ENCODE measurements around the gene WDR53. TPM values are rescaled to one million over a fixed set of nuclear protein-coding genes. Genes with fewer than 3 reads are reported as not detected.

The WDR53 gene
- total and polyA plus RNA-seq, 9 of the 15 experiments (the other 6 are each of a cell fraction or from before 2014, with no cell fraction given), result 13.0 to 34.5 (median 20.9) TPM

DNA sequence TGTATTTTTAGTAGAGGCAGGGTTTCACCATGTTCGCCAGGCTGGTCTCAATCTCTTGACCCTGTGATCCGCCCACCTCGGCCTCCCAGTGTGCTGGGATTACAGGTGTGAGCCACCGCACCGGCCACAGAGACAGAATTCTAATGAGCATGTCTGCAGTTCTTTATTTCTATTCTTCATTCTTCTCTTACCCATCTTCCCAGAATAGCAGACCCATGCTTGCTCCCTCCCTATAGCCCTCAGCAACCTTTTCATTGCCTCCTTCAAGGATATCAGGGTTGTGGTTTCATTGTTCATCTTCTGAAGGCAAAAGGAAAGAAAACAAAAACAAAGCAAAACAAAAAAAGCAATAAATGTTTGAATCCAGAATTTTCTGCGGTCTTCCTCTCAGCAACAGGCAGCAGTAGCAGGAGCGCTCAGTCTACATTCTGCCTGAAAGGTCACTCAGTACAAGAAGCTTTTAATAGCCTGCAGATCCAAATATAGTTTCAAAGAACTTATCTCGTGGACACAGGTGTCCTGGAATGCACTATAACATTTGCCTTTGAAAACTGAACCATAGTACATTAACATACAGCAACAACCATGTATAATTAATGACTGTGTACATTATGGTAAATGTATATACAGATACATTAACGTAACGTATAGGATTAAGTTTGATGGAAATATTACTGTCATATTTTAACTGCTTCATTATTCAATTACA lies 53.3 kb downstream of the WDR53 start, which contains the start of gene SMCO1 (continued):
- TF ChIP-seq NR4A1 (CRISPR knock-in tag; IDR thresholded peaks at IDR 0.05), result no peak
- TF ChIP-seq NR4A1 (tag; IDR thresholded peaks at IDR 0.05), result no peak
- TF ChIP-seq MTA2 (IDR thresholded peaks at IDR 0.05; ENCODE audit: low read depth), result peak; percentile 61
- TF ChIP-seq HMG20B (CRISPR knock-in tag; IDR thresholded peaks at IDR 0.05), result no peak
- TF ChIP-seq SIN3A (IDR thresholded peaks at IDR 0.05; ENCODE audit: borderline replicate concordance in 2 of 2, control insufficient read depth in 1 of 2, low read depth in 2 of 2, low read length in 2 of 2), result no peak
- TF ChIP-seq FOXK2 (conservative IDR thresholded peaks at IDR 0.05 in 1 of 2, IDR thresholded peaks at IDR 0.05 in 1 of 2; ENCODE audit: low read depth in 2 of 2), result peak; percentile 51 to 58; a peak in 3 of 4 replicates
- peak; percentile 93 for TF ChIP-seq NCOR1 (IDR thresholded peaks at IDR 0.05)
- no peak for TF ChIP-seq RBM22 (IDR thresholded peaks at IDR 0.05; ENCODE audit: low read depth, low read length, poor library complexity, severe bottlenecking)
- TF ChIP-seq, protein P1, sequence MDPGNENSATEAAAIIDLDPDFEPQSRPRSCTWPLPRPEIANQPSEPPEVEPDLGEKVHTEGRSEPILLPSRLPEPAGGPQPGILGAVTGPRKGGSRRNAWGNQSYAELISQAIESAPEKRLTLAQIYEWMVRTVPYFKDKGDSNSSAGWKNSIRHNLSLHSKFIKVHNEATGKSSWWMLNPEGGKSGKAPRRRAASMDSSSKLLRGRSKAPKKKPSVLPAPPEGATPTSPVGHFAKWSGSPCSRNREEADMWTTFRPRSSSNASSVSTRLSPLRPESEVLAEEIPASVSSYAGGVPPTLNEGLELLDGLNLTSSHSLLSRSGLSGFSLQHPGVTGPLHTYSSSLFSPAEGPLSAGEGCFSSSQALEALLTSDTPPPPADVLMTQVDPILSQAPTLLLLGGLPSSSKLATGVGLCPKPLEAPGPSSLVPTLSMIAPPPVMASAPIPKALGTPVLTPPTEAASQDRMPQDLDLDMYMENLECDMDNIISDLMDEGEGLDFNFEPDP (CRISPR knock-in tag; IDR thresholded peaks at IDR 0.05), result no peak
- TF ChIP-seq MAZ (CRISPR knock-in tag; conservative IDR thresholded peaks at IDR 0.05 in 1 of 2, IDR thresholded peaks at IDR 0.05 in 1 of 2), result no peak
- TF ChIP-seq NCOA6 (IDR thresholded peaks at IDR 0.05), result peak; percentile 31; the same call in 1 of the 2 replicates
- TF ChIP-seq TBL1XR1 (IDR thresholded peaks at IDR 0.05; ENCODE audit: low read length in 2 of 2), result peak in 1 of 2 experiments; percentile 97; a peak in 2 of 4 replicates
- peak; percentile 55; the same call in 1 of the 2 replicates for TF ChIP-seq POLR2AphosphoS5 (IDR thresholded peaks at IDR 0.05; ENCODE audit: control insufficient read depth, insufficient read depth, low read depth, low read length)
- no peak for TF ChIP-seq PCBP2 (IDR thresholded peaks at IDR 0.05; ENCODE audit: low read depth, low read length, poor library complexity, severe bottlenecking)
- no peak for TF ChIP-seq PHF20 (IDR thresholded peaks at IDR 0.05; ENCODE audit: partially characterized antibody)
